Kidney glomerular epithelial cell (primary cell): ENCODE measurements around the gene BPTF.
"Not testable (repeated sequence)": the region's sequence is repeated elsewhere in the genome, so short reads cannot be mapped to it uniquely, and the experiment has no call there.

ENCODE experiments used
- DNase-seq: peaks from one replicate; lab custom pipeline; 2025; lab: John Stamatoyannopoulos, UW

The BPTF gene

DNA sequence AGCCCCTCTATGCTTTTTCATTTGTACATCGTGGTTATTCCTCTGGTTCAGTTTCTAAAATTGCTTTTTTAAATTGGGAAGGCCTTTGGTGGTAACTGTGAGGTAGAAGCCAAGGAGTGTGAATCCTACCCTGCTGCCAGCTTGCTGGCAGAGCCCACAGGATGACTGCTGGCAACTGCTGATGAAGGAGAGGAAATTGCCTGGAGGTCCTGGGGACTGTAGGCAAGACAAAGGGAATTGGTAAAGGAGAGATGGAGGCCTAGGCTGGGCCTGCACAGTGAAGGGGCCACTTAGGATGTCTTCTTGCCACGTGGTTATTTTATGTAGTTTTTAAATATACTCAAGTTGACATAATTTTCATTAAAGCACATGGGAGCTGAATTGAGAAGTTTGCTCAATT lies 155.2 kb downstream of the BPTF start:
- DNase-seq, result no peak

DNA sequence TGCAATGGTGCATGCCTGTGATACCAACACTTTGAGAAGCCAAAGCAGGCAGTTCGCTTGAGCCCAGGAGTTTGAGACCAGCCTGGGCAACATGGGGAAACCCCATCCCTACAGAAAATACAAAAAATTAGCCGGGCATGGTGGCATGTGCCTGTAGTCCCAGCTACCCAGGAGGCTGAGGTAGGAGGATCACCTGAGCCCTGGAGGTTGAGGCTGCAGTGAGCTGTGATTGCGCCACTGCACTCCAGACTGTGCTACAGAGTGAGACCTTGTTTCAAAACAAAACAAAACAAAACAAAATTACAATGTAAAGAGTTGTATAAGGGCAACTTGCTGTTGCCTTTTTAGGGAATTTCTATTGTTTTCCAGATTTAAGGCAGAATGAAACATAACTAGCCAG lies 155.6 kb downstream of the BPTF start:
- DNase-seq, result not testable (repeated sequence)

DNA sequence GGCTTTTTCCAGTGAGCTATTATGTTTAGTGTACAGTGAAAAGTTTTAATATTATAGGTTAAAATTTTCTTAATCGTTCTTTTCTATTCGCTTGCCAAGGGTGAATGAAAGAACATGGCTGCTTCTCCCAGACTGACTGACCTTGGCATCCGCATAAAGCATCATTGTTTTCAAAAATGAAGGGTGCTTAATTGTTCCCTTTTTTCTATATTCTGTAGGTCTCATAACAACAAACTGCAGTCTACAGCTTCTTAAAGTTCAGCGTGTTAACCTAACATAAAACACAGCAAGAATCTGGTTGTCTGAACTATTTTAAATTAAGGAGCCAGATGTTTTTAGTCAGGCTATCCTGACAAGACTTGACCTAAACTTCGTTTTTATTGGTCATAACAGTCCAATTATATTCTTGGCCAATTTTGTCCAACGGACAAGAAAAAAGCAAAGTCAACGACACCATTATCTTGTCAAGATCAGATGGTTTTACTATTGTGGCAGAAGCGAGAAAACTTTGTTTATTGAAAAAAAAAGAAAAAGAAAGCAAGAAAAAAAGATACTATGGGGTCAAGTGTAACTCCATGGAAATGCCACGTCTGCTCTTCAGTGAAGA lies 156.8 kb downstream of the BPTF start:
- no peak for DNase-seq

- DNase-seq, result no peak
Observed at GRCh38 chr17:67982686-67983382, 157.5 kb downstream of the BPTF start.

DNA sequence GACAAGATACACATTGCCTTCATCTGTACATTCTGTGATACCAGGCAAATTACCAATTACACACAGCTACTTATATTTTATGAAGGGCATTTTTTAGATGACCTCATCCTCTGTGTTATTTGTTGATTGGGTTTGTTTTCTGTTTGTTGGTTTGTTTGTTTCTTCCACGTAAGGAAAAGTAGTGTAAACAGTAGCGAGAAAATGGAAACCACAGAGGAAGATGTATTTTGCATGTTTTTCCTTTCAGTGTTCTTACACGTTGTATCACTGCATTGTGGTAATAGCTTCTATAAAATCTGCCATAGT lies 158.0 kb downstream of the BPTF start:
- DNase-seq, result no peak

- no peak for DNase-seq
Observed at GRCh38 chr17:67990909-67991308, 165.6 kb downstream of the BPTF start.

GRCh38 chr17:67992548-67993152 lies 167.3 kb downstream of the BPTF start:
- DNase-seq, result peak; percentile 37

DNA sequence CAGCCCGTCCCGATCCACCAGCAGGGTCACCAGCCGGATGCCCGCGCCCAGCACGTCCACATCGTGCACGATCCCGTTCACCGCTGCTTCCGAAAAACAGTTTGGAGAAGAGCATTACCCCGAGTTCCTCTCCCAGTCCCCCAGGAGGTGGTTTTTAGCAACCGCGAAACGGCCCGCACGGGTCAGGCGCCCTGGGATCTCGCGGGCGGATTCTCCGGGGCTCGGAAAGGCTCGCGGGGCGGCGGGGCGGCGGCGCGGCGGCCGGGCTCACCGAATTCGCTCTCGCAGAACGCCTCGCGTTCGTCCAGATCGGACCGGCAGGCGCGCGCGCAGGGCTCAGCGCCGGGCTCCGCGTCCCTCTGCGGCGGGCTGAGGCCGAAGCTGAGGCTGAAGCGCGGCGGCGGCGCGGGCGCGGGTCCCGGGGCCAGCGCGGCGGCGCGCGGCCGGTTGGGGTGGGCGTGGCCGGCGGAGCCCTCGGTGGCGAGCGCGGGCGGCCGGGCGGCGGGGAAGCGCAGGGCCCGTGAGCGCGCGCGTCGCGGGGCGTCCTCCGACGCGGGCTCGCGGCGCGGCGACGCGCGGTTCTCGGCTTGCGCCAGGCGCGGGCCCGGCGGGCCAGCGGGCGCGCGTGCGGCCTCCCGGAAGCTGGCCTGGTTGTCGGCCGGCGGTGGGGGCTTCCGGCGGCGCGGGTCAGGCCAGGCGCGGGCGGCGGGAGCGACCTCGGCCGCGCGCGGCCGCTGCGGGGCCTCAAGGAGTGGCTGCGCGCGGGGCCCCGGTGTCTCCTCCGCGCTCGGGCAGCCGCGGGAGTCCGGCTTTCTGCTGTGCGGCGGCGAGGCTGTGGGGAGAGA lies 168.1 kb downstream of the BPTF start:
- DNase-seq, result peak; percentile 57

GRCh38 chr17:67993998-67994361 lies 168.7 kb downstream of the BPTF start:
- DNase-seq, result no peak

DNA sequence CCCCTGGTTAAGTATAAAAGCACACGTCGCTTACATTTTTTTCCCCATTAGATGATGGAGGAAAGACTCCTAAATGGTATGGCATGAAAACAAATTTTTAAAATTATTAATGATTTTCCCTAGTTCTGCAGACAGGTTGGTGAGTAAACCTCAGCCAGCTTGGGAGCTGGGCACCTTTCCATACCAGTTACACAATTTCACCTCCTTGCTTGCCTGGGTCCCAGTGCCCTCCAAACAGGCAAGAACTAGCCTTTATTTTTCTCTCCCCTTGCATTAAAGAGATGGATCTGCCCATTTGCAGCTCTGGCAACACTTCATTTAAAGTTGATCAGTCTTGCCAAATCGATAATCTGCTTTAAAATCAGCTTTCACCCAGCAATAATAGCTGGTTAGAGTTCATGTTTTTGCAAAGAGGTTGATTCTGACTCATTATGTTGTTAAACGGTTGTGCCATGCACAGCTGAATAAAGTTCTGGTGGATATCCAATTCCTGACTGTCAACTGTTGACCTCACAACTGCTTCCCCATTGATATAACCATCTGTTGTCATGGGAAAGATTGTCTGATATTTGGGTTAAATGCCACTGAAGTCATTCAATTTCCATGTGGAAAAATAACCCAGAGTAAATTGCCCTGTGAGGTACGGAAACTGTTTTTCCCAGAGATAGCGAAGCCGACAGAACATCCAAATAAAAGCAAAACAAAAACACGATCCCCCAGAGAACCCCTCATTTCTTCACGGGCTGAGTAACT lies 169.7 kb downstream of the BPTF start:
- peak; percentile 70 for DNase-seq

GRCh38 chr17:67995570-67996263 lies 170.4 kb downstream of the BPTF start:
- no peak for DNase-seq

- DNase-seq, result not testable (repeated sequence)
Observed at GRCh38 chr17:67996301-67997171, 171.2 kb downstream of the BPTF start, which contains the start of gene C17orf58. Gene C17orf58, minus strand, starts transcription at chr17:67996469. Its CDS starts 271 bp downstream, at chr17:67996198.

GRCh38 chr17:67998466-67998865 lies 173.2 kb downstream of the BPTF start:
- no peak for DNase-seq

- DNase-seq, result no peak
Observed at GRCh38 chr17:67999291-67999911, 174.1 kb downstream of the BPTF start.

DNA sequence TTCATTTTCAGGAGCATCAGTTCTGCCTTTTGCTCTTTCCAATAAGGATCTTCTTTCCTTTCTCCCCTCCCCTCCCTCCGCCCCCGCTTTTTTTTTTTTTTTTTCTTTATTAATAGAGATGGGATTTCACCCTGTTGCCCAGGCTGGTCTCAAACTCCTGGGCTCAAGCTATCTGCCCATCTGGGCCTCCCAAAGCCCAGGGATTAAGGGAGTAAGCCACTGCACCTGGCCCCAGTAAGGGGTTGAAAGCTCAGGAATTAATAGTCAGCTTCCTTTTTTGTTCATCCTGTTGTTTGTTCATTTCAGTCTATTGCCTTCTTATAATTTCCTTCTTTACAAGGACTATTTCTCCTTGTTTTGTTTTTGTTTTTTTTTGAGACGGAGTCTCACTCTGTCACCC lies 178.9 kb downstream of the BPTF start:
- no peak for DNase-seq

DNA sequence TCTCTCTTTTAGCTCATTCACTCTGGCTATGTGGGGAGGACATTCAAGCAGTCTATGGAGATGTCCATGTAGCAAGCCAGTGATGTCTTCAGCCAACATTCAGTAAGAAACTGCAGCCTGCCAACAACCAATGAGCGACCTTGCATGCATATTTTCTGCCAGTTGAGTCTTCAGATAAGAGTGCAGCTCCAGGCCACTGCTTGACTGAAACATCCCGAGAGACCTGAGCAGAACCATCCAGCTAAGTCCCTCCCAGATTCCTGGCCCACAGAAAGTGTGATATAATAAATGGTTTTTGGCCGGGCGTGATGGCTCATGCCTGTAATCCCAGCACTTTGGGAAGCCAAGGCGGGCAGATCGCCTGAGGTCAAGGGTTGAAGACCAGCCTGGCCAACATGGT lies 181.5 kb downstream of the BPTF start:
- no peak for DNase-seq

DNA sequence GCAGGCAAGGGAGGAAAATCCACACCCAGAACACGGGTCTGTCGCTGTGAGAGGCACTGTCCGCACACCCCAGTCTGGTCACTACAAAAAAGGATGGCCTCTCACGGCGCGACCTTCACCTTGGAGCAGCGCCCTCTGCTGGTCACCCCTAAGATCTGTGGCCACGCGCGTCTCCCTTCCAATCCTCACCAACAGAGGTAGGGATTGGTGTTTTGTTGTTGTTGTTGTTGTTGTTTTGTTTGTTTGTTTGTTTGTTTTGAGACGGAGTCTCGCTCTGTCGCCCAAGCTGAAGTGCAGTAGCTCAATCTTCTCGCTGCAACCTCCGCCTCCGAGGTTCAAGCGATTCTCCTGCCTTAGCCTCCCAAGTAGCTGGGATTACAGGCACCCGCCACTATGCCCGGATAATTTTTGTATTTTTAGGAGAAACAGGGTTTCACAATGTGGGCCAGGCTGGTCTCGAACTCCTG lies 185.9 kb downstream of the BPTF start:
- DNase-seq, result no peak

GRCh38 chr17:68013385-68013784 lies 188.1 kb downstream of the BPTF start:
- DNase-seq, result no peak

GRCh38 chr17:68015081-68015723 lies 189.9 kb downstream of the BPTF start:
- no peak for DNase-seq
